Measurements from ENCODE around the gene DHX38.
"Not testable (repeated sequence)": the region's sequence is repeated elsewhere in the genome, so short reads cannot be mapped to it uniquely, and the experiment has no call there.

DHX38 gene

DNA sequence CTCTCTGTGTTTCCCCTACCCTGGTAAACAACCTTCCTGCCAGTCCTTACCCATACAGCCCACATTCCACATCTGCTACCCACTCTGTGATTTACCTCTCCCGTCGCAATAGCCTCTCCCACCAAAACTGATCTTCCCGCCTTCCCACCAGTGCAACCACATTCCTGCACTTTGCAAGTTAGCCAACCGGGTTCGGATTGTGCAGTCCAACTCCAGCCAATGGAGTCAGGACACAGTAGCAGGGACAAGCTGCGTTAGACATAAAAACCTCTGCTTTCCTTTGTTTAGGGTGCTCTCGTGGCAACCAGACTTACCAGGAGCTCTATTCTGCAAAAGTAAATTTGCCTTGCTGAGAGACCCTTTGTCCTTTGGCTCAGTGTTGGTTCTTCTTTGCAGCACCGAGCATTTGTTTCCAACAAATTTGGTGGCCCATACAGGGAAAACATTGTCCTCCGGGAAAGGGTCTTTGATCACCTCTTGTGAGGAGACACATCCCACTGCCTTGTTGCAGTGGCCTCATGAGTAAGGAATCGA lies 29.2 kb upstream of the DHX38 start:
- H3K4me1 ChIP-seq: no peaks in the 10 kb centered on the region
- no peaks in the 10 kb centered on the region for H3K9me3 ChIP-seq
- no peak overlapping the region for H3K4me3 ChIP-seq (ENCODE audit: low read depth, low read length)
- DNase-seq: no peak
- no peaks in the 10 kb centered on the region for H3K27me3 ChIP-seq
- H3K36me3 ChIP-seq: no peaks in the 10 kb centered on the region
- TF ChIP-seq, protein P1, sequence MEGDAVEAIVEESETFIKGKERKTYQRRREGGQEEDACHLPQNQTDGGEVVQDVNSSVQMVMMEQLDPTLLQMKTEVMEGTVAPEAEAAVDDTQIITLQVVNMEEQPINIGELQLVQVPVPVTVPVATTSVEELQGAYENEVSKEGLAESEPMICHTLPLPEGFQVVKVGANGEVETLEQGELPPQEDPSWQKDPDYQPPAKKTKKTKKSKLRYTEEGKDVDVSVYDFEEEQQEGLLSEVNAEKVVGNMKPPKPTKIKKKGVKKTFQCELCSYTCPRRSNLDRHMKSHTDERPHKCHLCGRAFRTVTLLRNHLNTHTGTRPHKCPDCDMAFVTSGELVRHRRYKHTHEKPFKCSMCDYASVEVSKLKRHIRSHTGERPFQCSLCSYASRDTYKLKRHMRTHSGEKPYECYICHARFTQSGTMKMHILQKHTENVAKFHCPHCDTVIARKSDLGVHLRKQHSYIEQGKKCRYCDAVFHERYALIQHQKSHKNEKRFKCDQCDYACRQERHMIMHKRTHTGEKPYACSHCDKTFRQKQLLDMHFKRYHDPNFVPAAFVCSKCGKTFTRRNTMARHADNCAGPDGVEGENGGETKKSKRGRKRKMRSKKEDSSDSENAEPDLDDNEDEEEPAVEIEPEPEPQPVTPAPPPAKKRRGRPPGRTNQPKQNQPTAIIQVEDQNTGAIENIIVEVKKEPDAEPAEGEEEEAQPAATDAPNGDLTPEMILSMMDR (IDR thresholded peaks at IDR 0.05; ENCODE audit: low read depth, low read length): no peak

DNA sequence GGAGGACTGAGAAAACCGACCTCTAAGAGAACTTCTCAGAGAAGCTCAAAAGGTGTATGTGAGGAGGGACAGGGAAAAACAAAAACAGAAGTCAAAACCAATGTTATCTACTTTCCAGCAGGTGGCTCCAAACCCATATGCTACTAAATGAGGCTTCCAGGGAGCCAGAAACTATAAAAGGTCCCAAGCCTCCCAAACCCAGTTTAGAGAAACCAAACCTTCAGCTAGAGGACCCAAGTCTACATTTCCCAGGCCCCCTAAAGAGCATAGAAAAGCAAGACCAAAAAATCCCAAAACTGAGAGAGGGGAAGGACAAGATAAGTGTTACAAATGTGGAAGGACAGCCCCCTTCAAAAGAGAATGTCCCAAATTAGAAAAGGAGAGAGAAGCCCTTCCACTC lies 26.9 kb upstream of the DHX38 start:
- no peaks in the 10 kb centered on the region; the same call in 1 of the 2 replicates for H3K36me3 ChIP-seq
- no peaks in the 10 kb centered on the region for H3K27me3 ChIP-seq
- TF ChIP-seq, protein P1 (IDR thresholded peaks at IDR 0.05; ENCODE audit: low read depth, low read length): peak; percentile 74
- no peaks in the 10 kb centered on the region for H3K4me1 ChIP-seq
- DNase-seq: no peak
- H3K9me3 ChIP-seq: no peaks in the 10 kb centered on the region
- no peak overlapping the region for H3K4me3 ChIP-seq (ENCODE audit: low read depth, low read length)

DNA sequence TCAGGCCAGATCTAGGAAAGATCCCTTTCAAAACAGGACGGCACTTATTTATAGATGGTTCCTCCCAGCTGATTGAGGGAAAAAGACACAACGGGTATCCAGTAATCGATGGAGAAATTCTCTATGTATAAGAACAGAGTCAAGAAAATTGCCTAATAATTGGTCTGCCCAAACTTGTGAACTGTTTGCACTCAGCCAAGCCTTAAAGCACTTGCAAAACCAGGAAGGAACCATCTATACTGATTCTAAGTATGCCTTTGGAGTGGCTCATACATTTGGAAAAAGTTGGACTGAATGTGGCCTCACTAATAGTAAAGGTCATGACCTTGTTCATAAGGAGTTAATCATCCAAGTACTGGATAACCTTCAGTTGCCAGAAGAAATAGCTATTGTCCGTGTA lies 24.7 kb upstream of the DHX38 start:
- Histone ChIP-seq H3K9me3 (no peaks in the 10 kb centered on the region), H3K4me3 (ENCODE audit: low read depth, low read length) (no peak overlapping the region), H3K4me1 (no peaks in the 10 kb centered on the region), H3K36me3 (no peaks in the 10 kb centered on the region; the same call in 1 of the 2 replicates), H3K27me3 (no peaks in the 10 kb centered on the region)
- TF ChIP-seq, protein P1 (IDR thresholded peaks at IDR 0.05; ENCODE audit: low read depth, low read length): no peak
- DNase-seq: no peak

DNA sequence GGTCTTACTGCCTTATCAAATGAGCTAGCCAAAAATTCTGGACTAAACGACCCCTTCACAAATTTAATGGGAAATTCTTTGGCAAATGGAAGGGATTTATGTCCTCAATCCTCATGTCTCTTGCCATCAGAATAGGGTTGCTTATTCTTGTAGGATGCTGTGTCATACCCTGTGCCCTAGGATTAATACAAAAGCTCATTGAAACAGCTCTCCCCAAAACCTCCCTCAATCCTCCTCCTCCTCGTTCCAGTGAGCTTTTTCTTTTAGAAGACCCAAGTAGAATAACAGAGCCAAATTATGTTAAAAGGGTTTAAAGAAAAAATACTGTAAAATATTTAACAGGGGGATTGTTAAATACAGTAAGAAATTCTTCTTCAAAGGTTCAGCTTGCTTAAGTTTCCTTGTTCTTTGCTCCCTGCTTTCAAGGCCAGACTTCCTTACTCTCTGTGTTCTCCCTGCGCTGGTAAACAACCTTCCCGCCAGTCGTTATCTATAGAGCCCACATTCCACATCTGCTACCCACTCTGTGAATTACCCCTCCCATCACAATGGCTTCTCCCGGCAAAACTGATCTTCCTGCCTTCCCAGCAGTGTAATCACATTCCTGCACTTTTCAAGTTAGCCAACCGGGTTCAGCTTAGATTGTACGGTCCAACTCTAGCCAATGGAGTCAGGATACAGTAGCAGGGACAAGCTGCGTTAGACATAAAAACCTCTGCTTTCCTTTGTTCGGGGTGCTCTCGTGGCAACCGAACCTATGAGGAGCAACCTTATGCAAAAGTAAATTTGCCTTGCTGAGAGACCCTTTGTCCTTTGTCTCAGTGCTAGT lies 20.9 kb upstream of the DHX38 start:
- no peaks in the 10 kb centered on the region for H3K9me3 ChIP-seq
- no peaks in the 10 kb centered on the region for H3K27me3 ChIP-seq
- TF ChIP-seq, protein P1 (IDR thresholded peaks at IDR 0.05; ENCODE audit: low read depth, low read length): no peak
- H3K4me1 ChIP-seq: no peaks in the 10 kb centered on the region
- H3K36me3 ChIP-seq: no peaks in the 10 kb centered on the region; the same call in 1 of the 2 replicates
- no peak overlapping the region for H3K4me3 ChIP-seq (ENCODE audit: low read depth, low read length)
- no peak for DNase-seq

DNA sequence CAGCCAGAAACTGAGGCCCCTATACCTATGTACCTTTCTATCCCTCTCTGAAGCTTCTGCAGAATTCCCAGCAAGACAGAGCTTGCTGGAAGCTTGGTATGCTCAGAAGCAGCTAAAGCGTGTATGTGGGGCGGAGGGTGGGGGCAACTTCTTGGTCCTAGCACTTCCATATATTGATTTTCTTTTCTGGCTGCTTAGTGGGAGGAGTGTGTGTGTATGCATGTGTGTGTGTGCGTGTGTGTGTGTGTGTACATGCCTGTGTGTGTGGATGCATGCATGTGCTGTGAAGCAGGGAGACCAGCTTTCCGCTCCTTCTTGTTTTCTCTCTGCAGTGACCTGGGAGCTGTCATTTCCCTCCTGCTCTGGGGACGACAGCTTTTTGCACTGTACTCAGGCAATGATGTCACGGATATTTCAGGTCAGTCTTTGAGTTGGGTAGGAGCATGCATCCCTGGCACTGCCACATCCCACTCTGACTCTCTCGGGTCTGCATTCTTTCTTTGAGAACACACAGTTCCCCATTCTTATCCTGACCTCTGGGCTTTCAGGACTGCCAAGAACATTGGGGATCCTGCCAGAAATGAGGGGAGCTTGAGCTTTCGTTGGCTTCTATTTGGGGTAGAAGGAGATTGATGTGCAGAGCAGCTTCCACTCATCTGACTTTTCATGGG lies 20.0 kb upstream of the DHX38 start:
- no peak for DNase-seq
- H3K4me1 ChIP-seq: no peaks in the 10 kb centered on the region
- TF ChIP-seq, protein P1 (IDR thresholded peaks at IDR 0.05; ENCODE audit: low read depth, low read length): no peak
- H3K4me3 ChIP-seq (ENCODE audit: low read depth, low read length): no peak overlapping the region
- H3K9me3 ChIP-seq: no peaks in the 10 kb centered on the region
- no peaks in the 10 kb centered on the region for H3K27me3 ChIP-seq
- no peaks in the 10 kb centered on the region; the same call in 1 of the 2 replicates for H3K36me3 ChIP-seq

DNA sequence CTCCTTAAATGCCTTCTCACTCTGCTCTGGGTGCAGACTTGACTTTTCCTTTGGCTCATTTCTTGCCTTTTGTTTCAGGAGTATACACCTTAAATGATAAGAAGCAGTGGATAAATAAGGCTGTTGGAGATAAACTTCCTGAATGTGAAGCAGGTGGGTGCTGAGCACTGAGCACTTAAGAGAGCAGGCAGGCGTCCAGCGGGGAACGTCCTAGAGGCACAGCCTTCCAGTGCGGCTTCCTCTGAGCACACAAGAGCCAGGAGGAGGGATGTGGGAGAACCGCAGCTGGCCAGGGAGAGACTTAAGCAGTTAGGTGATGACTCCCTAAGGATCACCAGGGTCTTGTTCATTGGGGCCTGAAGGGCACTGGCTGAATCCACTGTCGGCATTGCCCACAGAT lies 18.6 kb upstream of the DHX38 start:
- not testable (repeated sequence) for H3K27me3 ChIP-seq; H3K9me3 ChIP-seq; H3K4me3 ChIP-seq (ENCODE audit: low read depth, low read length); H3K36me3 ChIP-seq; H3K4me1 ChIP-seq; DNase-seq

DNA sequence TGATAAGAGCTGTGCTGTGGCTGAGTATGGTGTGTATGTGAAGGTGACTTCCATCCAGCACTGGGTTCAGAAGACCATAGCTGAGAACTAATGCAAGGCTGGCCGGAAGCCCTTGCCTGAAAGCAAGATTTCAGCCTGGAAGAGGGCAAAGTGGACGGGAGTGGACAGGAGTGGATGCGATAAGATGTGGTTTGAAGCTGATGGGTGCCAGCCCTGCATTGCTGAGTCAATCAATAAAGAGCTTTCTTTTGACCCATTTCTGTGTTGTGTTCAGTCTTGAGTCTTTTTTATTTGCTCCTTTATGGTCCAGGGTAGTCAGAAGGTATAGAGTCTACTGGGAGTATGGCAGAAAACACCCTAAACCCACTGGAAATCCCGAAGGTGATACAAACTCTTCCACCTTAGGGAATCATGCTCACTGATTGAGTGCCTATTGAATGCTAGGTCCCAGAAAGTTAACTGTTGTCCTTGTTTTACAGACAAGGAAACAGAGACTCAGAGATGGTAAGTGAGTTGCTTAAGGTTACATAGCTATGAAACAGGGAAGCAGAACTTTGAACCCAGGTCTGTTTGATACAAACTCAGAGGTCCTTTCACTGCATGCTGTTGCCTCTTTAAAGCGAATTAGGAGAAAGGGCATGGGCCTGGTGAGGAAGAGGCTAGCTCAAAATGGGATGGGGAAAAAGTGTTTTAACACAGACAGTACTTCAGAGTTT lies 16.5 kb upstream of the DHX38 start:
- DNase-seq; H3K9me3 ChIP-seq; H3K4me3 ChIP-seq (ENCODE audit: low read depth, low read length); H3K4me1 ChIP-seq; H3K27me3 ChIP-seq; H3K36me3 ChIP-seq: not testable (repeated sequence)

All from BE2C (cell line).